Body of pancreas (tissue), 4 donors: ENCODE results near the gene CCL23.

Experiments used
- POLR2A ChIP-seq, 3 donors: fragments of 450-650 bp; IDR thresholded peaks; one replicate each; pipeline ENCODE4 v1.6.1; 2016; ENCODE audit warnings: antibody characterized with exemption in 3 of 3, mild to moderate bottlenecking in 2 of 3
- TF ChIP-seq, protein P1 (sequence below), 7 experiments: fragments of 450-650 bp in 4 of 7; fragments of 200-600 bp in 3 of 7; sonication (generic) in 3 of 7; IDR thresholded peaks; one replicate each; pipeline ENCODE4 v1.5.1; 2016 to 2019; ENCODE audit warnings: antibody characterized with exemption in 7 of 7

DNA sequence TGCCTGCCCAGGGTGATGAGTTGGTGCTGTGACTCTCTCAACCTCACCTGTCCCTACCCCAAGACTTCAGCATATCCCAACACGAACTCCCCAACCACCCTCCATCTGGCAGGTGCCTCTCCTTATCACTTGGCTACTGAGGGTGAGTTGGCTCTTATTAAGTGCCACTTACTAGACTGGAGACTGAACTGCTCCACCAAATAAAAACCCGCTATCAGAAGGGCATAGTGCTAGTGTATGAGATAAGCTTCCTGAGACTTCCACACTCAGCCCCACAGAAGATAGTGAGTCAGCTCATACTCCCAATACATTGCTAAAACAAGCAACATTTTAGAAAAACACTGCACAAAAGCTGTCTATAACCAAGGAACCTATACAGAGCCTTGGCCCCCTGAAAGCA, 30.3 kb upstream of the CCL23 start:
- TF ChIP-seq POLR2A (IDR thresholded peaks at IDR 0.05) = no peak
- TF ChIP-seq, protein P1, sequence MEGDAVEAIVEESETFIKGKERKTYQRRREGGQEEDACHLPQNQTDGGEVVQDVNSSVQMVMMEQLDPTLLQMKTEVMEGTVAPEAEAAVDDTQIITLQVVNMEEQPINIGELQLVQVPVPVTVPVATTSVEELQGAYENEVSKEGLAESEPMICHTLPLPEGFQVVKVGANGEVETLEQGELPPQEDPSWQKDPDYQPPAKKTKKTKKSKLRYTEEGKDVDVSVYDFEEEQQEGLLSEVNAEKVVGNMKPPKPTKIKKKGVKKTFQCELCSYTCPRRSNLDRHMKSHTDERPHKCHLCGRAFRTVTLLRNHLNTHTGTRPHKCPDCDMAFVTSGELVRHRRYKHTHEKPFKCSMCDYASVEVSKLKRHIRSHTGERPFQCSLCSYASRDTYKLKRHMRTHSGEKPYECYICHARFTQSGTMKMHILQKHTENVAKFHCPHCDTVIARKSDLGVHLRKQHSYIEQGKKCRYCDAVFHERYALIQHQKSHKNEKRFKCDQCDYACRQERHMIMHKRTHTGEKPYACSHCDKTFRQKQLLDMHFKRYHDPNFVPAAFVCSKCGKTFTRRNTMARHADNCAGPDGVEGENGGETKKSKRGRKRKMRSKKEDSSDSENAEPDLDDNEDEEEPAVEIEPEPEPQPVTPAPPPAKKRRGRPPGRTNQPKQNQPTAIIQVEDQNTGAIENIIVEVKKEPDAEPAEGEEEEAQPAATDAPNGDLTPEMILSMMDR (IDR thresholded peaks at IDR 0.05) = no peak
